Measurements from ENCODE around the gene DAB1. TPM values are rescaled to one million over a fixed set of nuclear protein-coding genes. Genes with fewer than 3 reads are reported as not detected.

DAB1 gene
- total RNA-seq, 3 donors from 2014 or later: 0.61 to 2.0 (median 0.92) TPM

DNA sequence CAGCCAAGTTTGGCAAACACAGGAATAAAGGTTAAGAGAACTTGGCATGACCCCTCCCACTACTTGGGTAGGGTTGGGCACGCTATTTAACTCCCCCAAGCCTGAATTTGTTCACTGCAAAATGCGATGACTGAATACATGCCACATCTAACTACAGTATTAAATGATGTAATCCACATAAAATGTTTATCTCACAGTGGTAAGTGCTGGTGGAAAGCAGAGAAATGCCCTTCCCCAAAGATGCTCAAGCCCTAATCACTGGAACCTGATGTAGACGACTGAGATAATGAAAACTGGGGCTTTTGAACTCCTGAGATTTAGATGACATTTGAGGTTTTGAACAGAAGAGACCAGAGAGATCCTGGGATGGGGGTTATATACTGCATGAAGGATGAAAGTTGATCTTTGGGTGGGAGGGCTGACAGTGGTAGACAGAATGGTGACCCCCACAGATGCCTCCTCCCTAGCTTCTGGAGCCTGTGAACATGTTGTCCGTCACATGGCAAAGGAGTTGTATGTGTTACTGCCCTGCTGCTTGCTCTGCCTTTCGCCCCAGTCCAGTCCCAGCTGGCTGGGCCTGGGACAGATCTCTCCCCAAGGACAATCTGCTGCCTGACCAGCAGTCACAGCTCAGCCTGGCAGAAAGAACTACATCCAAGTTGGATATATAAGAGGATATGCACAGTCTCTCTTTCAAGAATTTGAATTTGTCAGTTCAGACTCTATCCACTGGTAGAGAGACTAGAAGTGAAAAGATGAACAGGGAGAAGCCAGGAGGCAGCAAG lies 120.9 kb downstream of the DAB1 start:
- ATAC-seq (no peak), DNase-seq (no peak)
- no peaks in the 10 kb centered on the region for H3K4me1 ChIP-seq (ENCODE audit: low read depth)
- H3K4me3 ChIP-seq: no peak overlapping the region
- H3K9me3 ChIP-seq: no peaks in the 10 kb centered on the region
- H3K36me3 ChIP-seq (ENCODE audit: low read depth): no peaks in the 10 kb centered on the region
- intact Hi-C loops (cut with DNase I, micrococcal nuclease): no loop called here
- TF ChIP-seq, protein P1, sequence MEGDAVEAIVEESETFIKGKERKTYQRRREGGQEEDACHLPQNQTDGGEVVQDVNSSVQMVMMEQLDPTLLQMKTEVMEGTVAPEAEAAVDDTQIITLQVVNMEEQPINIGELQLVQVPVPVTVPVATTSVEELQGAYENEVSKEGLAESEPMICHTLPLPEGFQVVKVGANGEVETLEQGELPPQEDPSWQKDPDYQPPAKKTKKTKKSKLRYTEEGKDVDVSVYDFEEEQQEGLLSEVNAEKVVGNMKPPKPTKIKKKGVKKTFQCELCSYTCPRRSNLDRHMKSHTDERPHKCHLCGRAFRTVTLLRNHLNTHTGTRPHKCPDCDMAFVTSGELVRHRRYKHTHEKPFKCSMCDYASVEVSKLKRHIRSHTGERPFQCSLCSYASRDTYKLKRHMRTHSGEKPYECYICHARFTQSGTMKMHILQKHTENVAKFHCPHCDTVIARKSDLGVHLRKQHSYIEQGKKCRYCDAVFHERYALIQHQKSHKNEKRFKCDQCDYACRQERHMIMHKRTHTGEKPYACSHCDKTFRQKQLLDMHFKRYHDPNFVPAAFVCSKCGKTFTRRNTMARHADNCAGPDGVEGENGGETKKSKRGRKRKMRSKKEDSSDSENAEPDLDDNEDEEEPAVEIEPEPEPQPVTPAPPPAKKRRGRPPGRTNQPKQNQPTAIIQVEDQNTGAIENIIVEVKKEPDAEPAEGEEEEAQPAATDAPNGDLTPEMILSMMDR (IDR thresholded peaks at IDR 0.05): no peak

DNA sequence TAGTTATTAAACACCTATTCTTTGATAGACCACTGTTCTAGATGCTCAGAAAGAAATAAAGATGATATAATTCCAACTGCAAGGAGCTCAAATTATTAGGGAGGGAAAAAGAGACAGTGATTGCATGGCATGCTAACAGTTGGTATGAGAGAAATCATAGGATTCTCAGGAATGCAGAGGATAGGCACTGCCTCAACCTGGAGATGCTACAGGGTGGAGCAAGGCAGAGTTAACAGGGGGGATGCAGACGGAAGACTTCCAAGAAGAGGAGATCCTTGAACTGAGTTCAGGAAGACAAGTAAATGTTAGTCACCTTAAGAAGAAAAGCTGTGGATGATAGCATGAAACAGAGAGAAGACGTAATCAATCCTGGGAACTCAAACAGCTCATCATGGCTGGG lies 123.7 kb downstream of the DAB1 start:
- TF ChIP-seq, protein P1 (IDR thresholded peaks at IDR 0.05): no peak
- no peak for ATAC-seq
- intact Hi-C loops (cut with DNase I, micrococcal nuclease): no loop called here

DNA sequence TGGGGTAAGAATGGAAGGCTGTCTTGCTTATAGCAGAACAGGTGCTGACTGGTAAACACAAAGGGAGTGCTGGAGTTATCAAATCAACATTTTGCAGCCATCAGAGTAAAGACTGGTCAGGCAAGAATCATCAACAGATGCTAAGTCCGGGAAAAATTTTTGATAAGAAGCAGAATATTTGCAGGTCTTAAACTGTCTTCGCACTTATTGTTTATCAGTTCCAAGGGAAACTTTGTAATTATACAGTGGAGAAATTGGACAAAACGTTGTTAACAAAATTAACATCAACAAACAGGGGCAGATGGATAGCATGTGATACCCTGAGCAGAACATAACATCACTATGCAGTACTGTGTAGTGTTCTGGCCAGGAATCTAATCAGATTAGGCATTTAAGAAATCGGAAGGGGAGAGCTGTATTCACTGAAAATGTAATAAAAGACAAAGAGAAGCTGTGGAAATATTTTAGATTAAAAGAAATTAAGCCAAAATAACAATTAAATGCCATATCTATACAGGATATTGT lies 127.1 kb downstream of the DAB1 start:
- Histone ChIP-seq H3K4me3 (no peak overlapping the region), H3K4me1 (ENCODE audit: low read depth) (no peaks in the 10 kb centered on the region), H3K36me3 (ENCODE audit: low read depth) (no peaks in the 10 kb centered on the region), H3K9me3 (no peaks in the 10 kb centered on the region)
- ATAC-seq: no peak
- intact Hi-C loops (cut with DNase I, micrococcal nuclease): no loop called here
- DNase-seq: no peak
- TF ChIP-seq, protein P1 (IDR thresholded peaks at IDR 0.05): no peak

More for the DNA sequence above, 123.7 kb downstream of the DAB1 start:
- Histone ChIP-seq H3K4me1 (ENCODE audit: low read depth) (no peaks in the 10 kb centered on the region), H3K9me3 (no peaks in the 10 kb centered on the region), H3K36me3 (ENCODE audit: low read depth) (no peaks in the 10 kb centered on the region), H3K4me3 (no peak overlapping the region)
- no peak for DNase-seq

DNA sequence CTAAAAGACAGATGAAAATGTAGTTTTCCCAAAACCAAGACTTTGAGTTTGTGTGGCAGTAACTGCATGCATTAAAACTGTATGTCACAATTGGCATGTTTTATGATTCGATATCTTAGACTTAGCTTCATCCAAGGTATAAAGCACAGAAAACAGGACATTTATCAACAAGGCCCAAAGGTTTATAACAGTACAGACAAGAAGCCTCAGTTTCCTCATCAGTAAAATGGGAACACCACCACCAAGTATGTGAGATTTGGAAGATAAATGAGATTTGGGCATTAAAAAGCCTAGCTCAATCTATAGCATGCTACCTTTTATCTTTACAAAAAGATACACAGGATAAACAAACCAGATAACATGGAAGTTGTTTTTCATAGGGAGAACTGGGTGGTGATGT lies 128.5 kb downstream of the DAB1 start:
- DNase-seq (no peak), ATAC-seq (no peak)
- Histone ChIP-seq H3K36me3 (ENCODE audit: low read depth) (no peaks in the 10 kb centered on the region), H3K4me1 (ENCODE audit: low read depth) (no peaks in the 10 kb centered on the region), H3K9me3 (no peaks in the 10 kb centered on the region), H3K4me3 (no peak overlapping the region)
- intact Hi-C loops (cut with DNase I, micrococcal nuclease): no loop called here
- TF ChIP-seq, protein P1 (IDR thresholded peaks at IDR 0.05): no peak

DNA sequence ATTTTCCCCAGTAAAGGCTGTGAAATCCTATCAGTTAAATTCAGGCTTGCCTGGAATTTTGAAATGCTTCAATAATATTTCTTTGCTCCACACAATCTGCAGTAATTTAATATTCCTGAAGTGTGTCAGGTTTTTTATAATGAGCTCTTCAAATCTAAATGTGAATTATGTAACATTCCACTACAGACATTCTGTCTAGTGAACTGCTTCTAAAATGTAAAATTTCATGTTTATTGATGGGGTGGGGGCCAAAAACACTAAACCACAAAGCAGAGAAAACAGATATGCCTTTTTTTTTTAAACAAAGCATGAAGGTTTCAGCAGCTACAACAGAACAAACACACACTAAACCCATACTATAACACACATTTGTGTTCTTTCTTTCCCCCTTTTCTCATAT lies 129.7 kb downstream of the DAB1 start:
- DNase-seq: no peak
- H3K4me1 ChIP-seq (ENCODE audit: low read depth): no peaks in the 10 kb centered on the region
- no peaks in the 10 kb centered on the region for H3K9me3 ChIP-seq
- no peak for ATAC-seq
- no peaks in the 10 kb centered on the region for H3K36me3 ChIP-seq (ENCODE audit: low read depth)
- no peak overlapping the region for H3K4me3 ChIP-seq
- TF ChIP-seq, protein P1 (IDR thresholded peaks at IDR 0.05): no peak
- intact Hi-C loops (cut with DNase I, micrococcal nuclease): no loop called here
